Liver (tissue), 3 donors: ENCODE data around the gene TCTN2.

Experiments used
- RAD21 ChIP-seq, 2 donors: IDR thresholded peaks; 2 replicates each; pipeline ENCODE4 v1.6.1; 2016; ENCODE audit warnings: antibody characterized with exemption in 2 of 2, mild to moderate bottlenecking in 2 of 2
- YY1 ChIP-seq: IDR thresholded peaks from 2 replicates; pipeline ENCODE4 v1.6.1; 2016; ENCODE audit warnings: antibody characterized with exemption, mild to moderate bottlenecking
- TF ChIP-seq, protein P1 (sequence below): fragments of 150-350 bp; IDR thresholded peaks from 2 replicates; pipeline ENCODE4 v1.5.1; 2017; ENCODE audit warnings: improper control_type of control experiment, low read depth, low read length; ENCODE audit not compliant: missing input control
- donor health status: healthy.
- donor health status: healthy.

- TF ChIP-seq YY1 (no peak), RAD21 (IDR thresholded peaks at IDR 0.05) (no peak)
- TF ChIP-seq, protein P1, sequence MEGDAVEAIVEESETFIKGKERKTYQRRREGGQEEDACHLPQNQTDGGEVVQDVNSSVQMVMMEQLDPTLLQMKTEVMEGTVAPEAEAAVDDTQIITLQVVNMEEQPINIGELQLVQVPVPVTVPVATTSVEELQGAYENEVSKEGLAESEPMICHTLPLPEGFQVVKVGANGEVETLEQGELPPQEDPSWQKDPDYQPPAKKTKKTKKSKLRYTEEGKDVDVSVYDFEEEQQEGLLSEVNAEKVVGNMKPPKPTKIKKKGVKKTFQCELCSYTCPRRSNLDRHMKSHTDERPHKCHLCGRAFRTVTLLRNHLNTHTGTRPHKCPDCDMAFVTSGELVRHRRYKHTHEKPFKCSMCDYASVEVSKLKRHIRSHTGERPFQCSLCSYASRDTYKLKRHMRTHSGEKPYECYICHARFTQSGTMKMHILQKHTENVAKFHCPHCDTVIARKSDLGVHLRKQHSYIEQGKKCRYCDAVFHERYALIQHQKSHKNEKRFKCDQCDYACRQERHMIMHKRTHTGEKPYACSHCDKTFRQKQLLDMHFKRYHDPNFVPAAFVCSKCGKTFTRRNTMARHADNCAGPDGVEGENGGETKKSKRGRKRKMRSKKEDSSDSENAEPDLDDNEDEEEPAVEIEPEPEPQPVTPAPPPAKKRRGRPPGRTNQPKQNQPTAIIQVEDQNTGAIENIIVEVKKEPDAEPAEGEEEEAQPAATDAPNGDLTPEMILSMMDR, result no peak
These were observed 25.3 kb downstream of the TCTN2 start for GRCh38 chr12:123696207-123696606.
